GM23338 (cell line): ENCODE measurements around the gene SAMD8. TPM values are rescaled to one million over a fixed set of nuclear protein-coding genes. Genes with fewer than 3 reads are reported as not detected.

Experiments used
- ATAC-seq: fragments of 200-7000 bp; cut with Tn5 transposase; 3 replicates; pipeline ENCODE4 v1.9.1; 2020
- DNase-seq: peaks from one replicate; pipeline ENCODE4 v3.0.0-alpha.2; 2015; ENCODE audit warnings: low spot score
- H2AFZ ChIP-seq: fragments of 200-600 bp; sonication (generic); 2 replicates; pipeline ENCODE4 v1.8.0; 2016; ENCODE audit warnings: antibody characterized with exemption, mild to moderate bottlenecking, moderate library complexity
- H3F3A ChIP-seq: fragments of 200-600 bp; sonication (generic); replicated peaks from 2 replicates; pipeline ENCODE4 v1.8.0; 2017; ENCODE audit warnings: antibody characterized with exemption, mixed run types, low read depth
- H3K27ac ChIP-seq: fragments of 200-600 bp; sonication (generic); 2 replicates; pipeline ENCODE4 v1.6.1; 2016; ENCODE audit warnings: low read depth
- H3K27me3 ChIP-seq: fragments of 200-600 bp; sonication (generic); 2 replicates; pipeline ENCODE4 v1.8.0; 2016; ENCODE audit warnings: mild to moderate bottlenecking, mixed run types, moderate library complexity; ENCODE audit not compliant: insufficient read depth
- H3K36me3 ChIP-seq: fragments of 200-600 bp; sonication (generic); 2 replicates; pipeline ENCODE4 v1.8.0; 2016; ENCODE audit warnings: mild to moderate bottlenecking; ENCODE audit not compliant: insufficient read depth
- H3K4me1 ChIP-seq: fragments of 200-600 bp; sonication (generic); 2 replicates; pipeline ENCODE4 v1.8.0; 2016; ENCODE audit warnings: mild to moderate bottlenecking, moderate library complexity; ENCODE audit not compliant: insufficient read depth
- H3K4me2 ChIP-seq: fragments of 200-600 bp; sonication (generic); 2 replicates; pipeline ENCODE4 v1.7.1; 2017; ENCODE audit warnings: mixed run types
- H3K4me3 ChIP-seq: fragments of 200-600 bp; sonication (generic); 2 replicates; pipeline ENCODE4 v1.6.1; 2016; ENCODE audit warnings: mixed run types
- H3K79me2 ChIP-seq: fragments of 200-600 bp; sonication (generic); replicated peaks from 2 replicates; pipeline ENCODE4 v1.8.0; 2017; ENCODE audit warnings: mild to moderate bottlenecking; ENCODE audit not compliant: insufficient read depth
- H3K9me2 ChIP-seq: fragments of 200-600 bp; sonication (generic); 2 replicates; pipeline ENCODE4 v1.8.0; 2017; ENCODE audit not compliant: insufficient read depth
- H4K20me1 ChIP-seq: fragments of 200-600 bp; sonication (generic); replicated peaks from 2 replicates; pipeline ENCODE4 v1.8.0; 2017; ENCODE audit warnings: mild to moderate bottlenecking; ENCODE audit not compliant: insufficient read depth
- H3K27ac Mint-ChIP-seq: 2 replicates; pipeline ENCODE4 v1.8.0; 2020; ENCODE audit warnings: inconsistent platforms, mild to moderate bottlenecking, moderate library complexity, mixed read lengths
- H3K27me3 Mint-ChIP-seq: 3 replicates; pipeline ENCODE4 v1.8.0; 2022; ENCODE audit warnings: low read depth, mild to moderate bottlenecking, moderate library complexity, mixed read lengths, inconsistent platforms; ENCODE audit not compliant: insufficient read depth, poor library complexity
- H3K36me3 Mint-ChIP-seq: 3 replicates; pipeline ENCODE4 v1.8.0; 2021; ENCODE audit warnings: low read depth, mild to moderate bottlenecking, inconsistent platforms, moderate library complexity, mixed read lengths
- H3K4me1 Mint-ChIP-seq: 3 replicates; pipeline ENCODE4 v1.8.0; 2020; ENCODE audit warnings: mild to moderate bottlenecking, inconsistent platforms, mixed read lengths
- H3K4me3 Mint-ChIP-seq: 3 replicates; pipeline ENCODE4 v1.8.0; 2021; ENCODE audit warnings: moderate library complexity, mild to moderate bottlenecking, inconsistent platforms, mixed read lengths
- H3K9me3 Mint-ChIP-seq: 3 replicates; pipeline ENCODE4 v1.8.0; 2020; ENCODE audit warnings: moderate library complexity, mild to moderate bottlenecking, inconsistent platforms, mixed read lengths
- CREB1 ChIP-seq: fragments of 250-450 bp; sonication (Bioruptor Pico); IDR thresholded peaks from 2 replicates; pipeline ENCODE4 v1.5.0; 2020; ENCODE audit warnings: low read depth, mild to moderate bottlenecking, moderate library complexity
- EZH2 ChIP-seq: fragments of 200-600 bp; sonication (generic); IDR thresholded peaks from one replicate; pipeline ENCODE4 v1.8.0; 2017; ENCODE audit warnings: antibody characterized with exemption, mild to moderate bottlenecking, low read depth; ENCODE audit not compliant: unreplicated experiment
- JUNB ChIP-seq: IDR thresholded peaks from one replicate; pipeline ENCODE4 v1.6.1; 2016; ENCODE audit warnings: antibody characterized with exemption; ENCODE audit not compliant: unreplicated experiment
- NANOG ChIP-seq: IDR thresholded peaks from 2 replicates; pipeline ENCODE4 v1.6.1; 2016; ENCODE audit warnings: antibody characterized with exemption, borderline replicate concordance
- STAT1 ChIP-seq: IDR thresholded peaks from one replicate; pipeline ENCODE4 v1.6.1; 2016; ENCODE audit warnings: antibody characterized with exemption; ENCODE audit not compliant: unreplicated experiment
- ZNF114 ChIP-seq: fragments of 250-450 bp; sonication (Bioruptor Pico); IDR thresholded peaks from 2 replicates; pipeline ENCODE4 v1.5.0; 2020; ENCODE audit warnings: mild to moderate bottlenecking, moderate library complexity
- ZNF331 ChIP-seq: fragments of 250-450 bp; sonication (Bioruptor Pico); IDR thresholded peaks from 2 replicates; pipeline ENCODE4 v1.5.0; 2020; ENCODE audit warnings: low read depth, mild to moderate bottlenecking, moderate library complexity
- polyA plus RNA-seq: library from polyadenylated mRNA; unstranded; fragments of >200 nt; fragmentation: Nextera tagmentation; extraction: Ambion mirVana; gene quantifications from 2 replicates; pipeline ENCODE4 v1.2.1, GENCODE V29; 2016
- total RNA-seq: library from RNA; depleted of rRNA; stranded (reverse); fragments of >200 nt; shearing (Covaris generic); gene quantifications from 2 replicates; pipeline ENCODE4 v1.2.3, GENCODE V29; 2014
- TF ChIP-seq, protein P1 (sequence below), 2 experiments: fragments of 200-600 bp in 1 of 2; sonication (generic) in 1 of 2; conservative IDR thresholded peaks; 2 replicates each; pipeline versions ENCODE4 v1.5.1 to v1.6.1; 2016 to 2017; ENCODE audit warnings: antibody characterized with exemption in 2 of 2, low read depth in 2 of 2, mild to moderate bottlenecking in 2 of 2, moderate library complexity in 1 of 2
- TF ChIP-seq, protein P2 (sequence below): fragments of 250-450 bp; sonication (Bioruptor Pico); IDR thresholded peaks from 2 replicates; pipeline ENCODE4 v1.5.0; 2020; ENCODE audit warnings: mild to moderate bottlenecking, moderate library complexity

SAMD8 gene
- total and polyA plus RNA-seq, 2 experiments from 2014 or later = 7.8 to 28.4 TPM

DNA sequence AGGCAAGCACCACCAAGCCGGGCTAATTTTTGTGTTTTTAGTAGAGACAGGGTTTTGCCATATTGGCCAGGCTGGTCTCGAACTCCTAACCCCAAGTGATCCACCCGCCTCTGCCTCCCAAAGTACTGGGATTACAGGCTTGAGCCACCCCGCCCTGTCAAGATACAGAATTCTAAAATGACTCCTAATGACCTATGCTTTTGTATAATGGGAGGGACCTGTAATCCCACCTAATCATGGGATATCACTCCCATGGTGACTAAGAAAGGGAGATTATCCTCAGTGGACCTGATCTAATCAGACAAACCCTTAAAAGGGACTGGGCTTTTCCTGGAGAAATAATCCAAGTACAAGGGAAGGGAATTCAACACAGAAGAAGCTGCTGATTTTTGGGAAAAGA, 28.8 kb downstream of the SAMD8 start (continued):
- TF ChIP-seq, protein P1, sequence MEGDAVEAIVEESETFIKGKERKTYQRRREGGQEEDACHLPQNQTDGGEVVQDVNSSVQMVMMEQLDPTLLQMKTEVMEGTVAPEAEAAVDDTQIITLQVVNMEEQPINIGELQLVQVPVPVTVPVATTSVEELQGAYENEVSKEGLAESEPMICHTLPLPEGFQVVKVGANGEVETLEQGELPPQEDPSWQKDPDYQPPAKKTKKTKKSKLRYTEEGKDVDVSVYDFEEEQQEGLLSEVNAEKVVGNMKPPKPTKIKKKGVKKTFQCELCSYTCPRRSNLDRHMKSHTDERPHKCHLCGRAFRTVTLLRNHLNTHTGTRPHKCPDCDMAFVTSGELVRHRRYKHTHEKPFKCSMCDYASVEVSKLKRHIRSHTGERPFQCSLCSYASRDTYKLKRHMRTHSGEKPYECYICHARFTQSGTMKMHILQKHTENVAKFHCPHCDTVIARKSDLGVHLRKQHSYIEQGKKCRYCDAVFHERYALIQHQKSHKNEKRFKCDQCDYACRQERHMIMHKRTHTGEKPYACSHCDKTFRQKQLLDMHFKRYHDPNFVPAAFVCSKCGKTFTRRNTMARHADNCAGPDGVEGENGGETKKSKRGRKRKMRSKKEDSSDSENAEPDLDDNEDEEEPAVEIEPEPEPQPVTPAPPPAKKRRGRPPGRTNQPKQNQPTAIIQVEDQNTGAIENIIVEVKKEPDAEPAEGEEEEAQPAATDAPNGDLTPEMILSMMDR (conservative IDR thresholded peaks at IDR 0.05; ENCODE audit: low read depth in 2 of 2) = no peak
- TF ChIP-seq ZNF114 (CRISPR knock-in tag) (no peak), CREB1 (CRISPR knock-in tag) (no peak), EZH2 (no peak)

DNA sequence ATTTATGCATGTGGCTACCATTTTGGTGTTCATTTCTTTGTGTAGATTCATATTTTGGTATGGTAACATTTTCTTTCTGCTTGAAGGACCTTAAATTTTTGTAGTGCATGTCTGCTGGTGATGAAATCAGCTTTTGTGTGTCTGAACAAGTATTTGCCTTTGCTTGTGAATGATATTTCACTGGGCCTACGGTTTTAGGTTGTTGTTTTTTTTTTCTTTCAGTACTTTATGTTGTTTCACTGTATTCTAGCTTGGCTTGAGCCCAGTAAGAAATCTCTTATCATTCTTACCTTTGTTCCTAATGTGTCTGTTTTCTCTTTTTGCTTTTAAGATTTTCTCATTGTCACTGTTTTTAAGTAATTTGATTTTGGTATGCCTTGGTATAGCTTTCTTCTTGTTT, 31.9 kb downstream of the SAMD8 start:
- no peaks in the 10 kb centered on the region for H3K36me3 ChIP-seq
- Mint-ChIP-seq H3K9me3 (no peaks in the 10 kb centered on the region), H3K4me3 (no peak overlapping the region), H3K4me1 (peaks cover 6% of the 10 kb centered on the region), H3K27ac (no peak overlapping the region; the same call in none of the 2 replicates), H3K36me3 (no peaks in the 10 kb centered on the region), H3K27me3 (no peaks in the 10 kb centered on the region)
- no peaks in the 10 kb centered on the region for H3K4me1 ChIP-seq
- no peak overlapping the region for H2AFZ ChIP-seq
- no peaks in the 10 kb centered on the region for H3K27me3 ChIP-seq
- no peak overlapping the region for H3K4me2 ChIP-seq
- H3F3A ChIP-seq = no peaks in the 10 kb centered on the region
- no peak for TF ChIP-seq ZNF331 (CRISPR knock-in tag)
- TF ChIP-seq, protein P2, sequence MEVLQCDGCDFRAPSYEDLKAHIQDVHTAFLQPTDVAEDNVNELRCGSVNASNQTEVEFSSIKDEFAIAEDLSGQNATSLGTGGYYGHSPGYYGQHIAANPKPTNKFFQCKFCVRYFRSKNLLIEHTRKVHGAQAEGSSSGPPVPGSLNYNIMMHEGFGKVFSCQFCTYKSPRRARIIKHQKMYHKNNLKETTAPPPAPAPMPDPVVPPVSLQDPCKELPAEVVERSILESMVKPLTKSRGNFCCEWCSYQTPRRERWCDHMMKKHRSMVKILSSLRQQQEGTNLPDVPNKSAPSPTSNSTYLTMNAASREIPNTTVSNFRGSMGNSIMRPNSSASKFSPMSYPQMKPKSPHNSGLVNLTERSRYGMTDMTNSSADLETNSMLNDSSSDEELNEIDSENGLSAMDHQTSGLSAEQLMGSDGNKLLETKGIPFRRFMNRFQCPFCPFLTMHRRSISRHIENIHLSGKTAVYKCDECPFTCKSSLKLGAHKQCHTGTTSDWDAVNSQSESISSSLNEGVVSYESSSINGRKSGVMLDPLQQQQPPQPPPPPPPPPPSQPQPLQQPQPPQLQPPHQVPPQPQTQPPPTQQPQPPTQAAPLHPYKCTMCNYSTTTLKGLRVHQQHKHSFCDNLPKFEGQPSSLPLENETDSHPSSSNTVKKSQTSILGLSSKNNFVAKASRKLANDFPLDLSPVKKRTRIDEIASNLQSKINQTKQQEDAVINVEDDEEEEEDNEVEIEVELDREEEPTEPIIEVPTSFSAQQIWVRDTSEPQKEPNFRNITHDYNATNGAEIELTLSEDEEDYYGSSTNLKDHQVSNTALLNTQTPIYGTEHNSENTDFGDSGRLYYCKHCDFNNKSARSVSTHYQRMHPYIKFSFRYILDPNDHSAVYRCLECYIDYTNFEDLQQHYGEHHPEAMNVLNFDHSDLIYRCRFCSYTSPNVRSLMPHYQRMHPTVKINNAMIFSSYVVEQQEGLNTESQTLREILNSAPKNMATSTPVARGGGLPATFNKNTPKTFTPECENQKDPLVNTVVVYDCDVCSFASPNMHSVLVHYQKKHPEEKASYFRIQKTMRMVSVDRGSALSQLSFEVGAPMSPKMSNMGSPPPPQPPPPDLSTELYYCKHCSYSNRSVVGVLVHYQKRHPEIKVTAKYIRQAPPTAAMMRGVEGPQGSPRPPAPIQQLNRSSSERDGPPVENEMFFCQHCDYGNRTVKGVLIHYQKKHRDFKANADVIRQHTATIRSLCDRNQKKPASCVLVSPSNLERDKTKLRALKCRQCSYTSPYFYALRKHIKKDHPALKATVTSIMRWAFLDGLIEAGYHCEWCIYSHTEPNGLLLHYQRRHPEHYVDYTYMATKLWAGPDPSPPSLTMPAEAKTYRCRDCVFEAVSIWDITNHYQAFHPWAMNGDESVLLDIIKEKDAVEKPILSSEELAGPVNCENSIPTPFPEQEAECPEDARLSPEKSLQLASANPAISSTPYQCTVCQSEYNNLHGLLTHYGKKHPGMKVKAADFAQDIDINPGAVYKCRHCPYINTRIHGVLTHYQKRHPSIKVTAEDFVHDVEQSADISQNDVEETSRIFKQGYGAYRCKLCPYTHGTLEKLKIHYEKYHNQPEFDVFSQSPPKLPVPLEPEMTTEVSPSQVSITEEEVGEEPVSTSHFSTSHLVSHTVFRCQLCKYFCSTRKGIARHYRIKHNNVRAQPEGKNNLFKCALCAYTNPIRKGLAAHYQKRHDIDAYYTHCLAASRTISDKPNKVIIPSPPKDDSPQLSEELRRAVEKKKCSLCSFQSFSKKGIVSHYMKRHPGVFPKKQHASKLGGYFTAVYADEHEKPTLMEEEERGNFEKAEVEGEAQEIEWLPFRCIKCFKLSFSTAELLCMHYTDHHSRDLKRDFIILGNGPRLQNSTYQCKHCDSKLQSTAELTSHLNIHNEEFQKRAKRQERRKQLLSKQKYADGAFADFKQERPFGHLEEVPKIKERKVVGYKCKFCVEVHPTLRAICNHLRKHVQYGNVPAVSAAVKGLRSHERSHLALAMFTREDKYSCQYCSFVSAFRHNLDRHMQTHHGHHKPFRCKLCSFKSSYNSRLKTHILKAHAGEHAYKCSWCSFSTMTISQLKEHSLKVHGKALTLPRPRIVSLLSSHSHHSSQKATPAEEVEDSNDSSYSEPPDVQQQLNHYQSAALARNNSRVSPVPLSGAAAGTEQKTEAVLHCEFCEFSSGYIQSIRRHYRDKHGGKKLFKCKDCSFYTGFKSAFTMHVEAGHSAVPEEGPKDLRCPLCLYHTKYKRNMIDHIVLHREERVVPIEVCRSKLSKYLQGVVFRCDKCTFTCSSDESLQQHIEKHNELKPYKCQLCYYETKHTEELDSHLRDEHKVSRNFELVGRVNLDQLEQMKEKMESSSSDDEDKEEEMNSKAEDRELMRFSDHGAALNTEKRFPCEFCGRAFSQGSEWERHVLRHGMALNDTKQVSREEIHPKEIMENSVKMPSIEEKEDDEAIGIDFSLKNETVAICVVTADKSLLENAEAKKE (CRISPR knock-in tag) = no peak
- TF ChIP-seq CREB1 (CRISPR knock-in tag) = no peak
- TF ChIP-seq, protein P1 (conservative IDR thresholded peaks at IDR 0.05; ENCODE audit: low read depth in 2 of 2) = no peak
- TF ChIP-seq NANOG = no peak
- no peak for TF ChIP-seq JUNB
- no peak for TF ChIP-seq ZNF114 (CRISPR knock-in tag)
- TF ChIP-seq STAT1 = no peak
- H3K27ac ChIP-seq = no peak overlapping the region
- H3K79me2 ChIP-seq = peaks cover 81% of the 10 kb centered on the region
- DNase-seq (no peak), ATAC-seq (no peak)
- H3K9me2 ChIP-seq = no peaks in the 10 kb centered on the region
- peaks cover 7% of the 10 kb centered on the region for H4K20me1 ChIP-seq
- H3K4me3 ChIP-seq = no peak overlapping the region
